HepG2 (cell line): ENCODE data around the gene TBC1D7. TPM values are rescaled to one million over a fixed set of nuclear protein-coding genes. Genes with fewer than 3 reads are reported as not detected.

Experiments used
- FOXP4 ChIP-seq: sonication (generic); formaldehyde crosslinking; IDR thresholded peaks from 2 replicates; pipeline ENCODE4 v1.4.0; 2020; ENCODE audit warnings: missing genetic modification reagents
- MNT ChIP-seq: fragments of 450-650 bp; IDR thresholded peaks from 2 replicates; pipeline ENCODE4 v1.6.1; 2016
- PHF8 ChIP-seq: sonication (generic); formaldehyde crosslinking; IDR thresholded peaks from 2 replicates; pipeline ENCODE4 v1.5.0; 2020; ENCODE audit warnings: missing genetic modification reagents
- SIN3A ChIP-seq: IDR thresholded peaks from 2 replicates; pipeline ENCODE4 v1.6.1; 2011; ENCODE audit warnings: low read depth, mild to moderate bottlenecking, control low read depth, low read length, borderline replicate concordance
- THAP8 ChIP-seq: sonication (generic); formaldehyde crosslinking; IDR thresholded peaks from 2 replicates; pipeline ENCODE4 v1.5.1; 2020; ENCODE audit warnings: missing genetic modification reagents, mild to moderate bottlenecking, borderline replicate concordance
- ZBTB37 ChIP-seq: sonication (generic); formaldehyde crosslinking; IDR thresholded peaks from 2 replicates; pipeline ENCODE4 v1.4.0; 2020; ENCODE audit warnings: mild to moderate bottlenecking, missing genetic modification reagents
- ZNF704 ChIP-seq: sonication (generic); formaldehyde crosslinking; IDR thresholded peaks from 2 replicates; pipeline ENCODE4 v1.8.1; 2023; ENCODE audit warnings: mild to moderate bottlenecking, inconsistent platforms, moderate library complexity, missing genetic modification reagents, borderline replicate concordance
- ZXDC ChIP-seq: sonication (generic); formaldehyde crosslinking; IDR thresholded peaks from 2 replicates; pipeline ENCODE4 v1.5.0; 2020; ENCODE audit warnings: mild to moderate bottlenecking, missing genetic modification reagents
- polyA plus RNA-seq, 8 experiments: library from polyadenylated mRNA; depleted of rRNA in 3 of 8; stranded (reverse) in 7 of 8; unstranded in 1 of 8; fragments of >200 nt; fragmentation: Illumina TruSeq in 4 of 8; extraction: Trizol in 4 of 8; gene quantifications; 2 replicates each; pipeline versions ENCODE4 v1.2.1 to v1.2.3, GENCODE V29; 2011 to 2016; ENCODE audit warnings: low read depth in 4 of 8, missing spikeins in 1 of 8, mixed read lengths in 1 of 8; ENCODE audit not compliant: insufficient read depth in 1 of 8
- total RNA-seq, 5 experiments: library from RNA; depleted of rRNA; stranded (reverse); fragments of >200 nt; fragmentation: Illumina TruSeq; extraction: Trizol; gene quantifications; 2 replicates each; pipeline ENCODE4 v1.2.3, GENCODE V29; 2016; ENCODE audit warnings: low read depth in 1 of 5

The TBC1D7 gene
- total and polyA plus RNA-seq, 2 of the 13 experiments (the other 11 are each of a cell fraction or from before 2014, with no cell fraction given) = 23.3 to 30.8 TPM

- no peak for TF ChIP-seq ZXDC (CRISPR knock-in tag)
- no peak for TF ChIP-seq ZNF704 (CRISPR knock-in tag)
- TF ChIP-seq PHF8 = no peak
- TF ChIP-seq MNT = no peak
- TF ChIP-seq THAP8 (CRISPR knock-in tag) = no peak
- TF ChIP-seq SIN3A = no peak
- no peak for TF ChIP-seq FOXP4
- TF ChIP-seq ZBTB37 (CRISPR knock-in tag) = no peak
Observed at GRCh38 chr6:13338038-13338437, 9.7 kb upstream of the TBC1D7 start (continued).
